Activated CD4-positive, alpha-beta T cell treated with anti-CD3 and anti-CD28 coated beads, Interleukin-2, amount 50 U/mL, for 48 hours (primary cell): ENCODE data around the gene HPRT1.

Source experiments
- DNase-seq, 2 experiments: peaks; one replicate each; pipeline ENCODE4 v3.0.0-alpha.2; 2020

The HPRT1 gene

GRCh38 chrX:134478374-134478773 lies 18.4 kb downstream of the HPRT1 start:
- no peak for DNase-seq

- DNase-seq, result no peak
These were observed 20.1 kb downstream of the HPRT1 start for GRCh38 chrX:134480061-134480460.

DNA sequence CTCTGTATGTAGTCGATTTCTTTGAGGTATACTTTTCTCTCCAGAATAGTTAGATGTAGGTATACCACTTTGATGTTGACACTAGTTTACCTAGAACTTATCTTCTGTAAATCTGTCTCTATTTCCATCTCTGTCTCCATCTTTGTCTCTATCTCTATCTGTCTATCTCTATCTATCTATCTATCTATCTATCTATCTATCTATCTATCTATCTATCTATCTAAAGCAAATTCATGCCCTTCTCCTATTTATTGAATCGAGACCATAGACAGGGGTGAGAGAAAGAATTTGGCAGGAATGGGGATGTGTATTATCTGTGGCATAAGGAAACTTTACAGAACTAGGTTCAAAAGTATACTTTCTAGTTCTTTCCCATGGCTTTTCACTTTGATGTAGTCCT lies 21.4 kb downstream of the HPRT1 start:
- no peak for DNase-seq

- DNase-seq, result no peak
These were observed 22.4 kb downstream of the HPRT1 start for GRCh38 chrX:134482371-134482770.

DNA sequence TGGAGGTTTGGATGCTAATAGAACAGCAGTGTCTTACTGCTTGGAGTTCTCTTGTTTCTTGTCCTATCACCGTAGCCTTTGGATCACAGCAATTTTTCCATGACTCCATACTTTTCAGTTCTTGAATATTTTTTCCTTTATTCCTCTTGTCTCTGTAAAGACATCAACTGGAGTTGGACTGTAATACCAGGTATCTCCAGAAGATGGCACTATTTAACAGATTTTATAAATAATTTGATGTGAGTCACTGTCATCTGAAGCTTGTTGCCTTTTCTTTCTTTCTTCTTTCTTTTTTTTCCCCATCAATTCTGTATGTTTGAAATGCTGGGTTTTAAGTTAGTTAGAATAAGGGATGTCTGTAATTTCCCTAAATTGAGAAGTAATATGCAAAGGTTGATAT lies 24.1 kb downstream of the HPRT1 start:
- DNase-seq, result no peak

DNA sequence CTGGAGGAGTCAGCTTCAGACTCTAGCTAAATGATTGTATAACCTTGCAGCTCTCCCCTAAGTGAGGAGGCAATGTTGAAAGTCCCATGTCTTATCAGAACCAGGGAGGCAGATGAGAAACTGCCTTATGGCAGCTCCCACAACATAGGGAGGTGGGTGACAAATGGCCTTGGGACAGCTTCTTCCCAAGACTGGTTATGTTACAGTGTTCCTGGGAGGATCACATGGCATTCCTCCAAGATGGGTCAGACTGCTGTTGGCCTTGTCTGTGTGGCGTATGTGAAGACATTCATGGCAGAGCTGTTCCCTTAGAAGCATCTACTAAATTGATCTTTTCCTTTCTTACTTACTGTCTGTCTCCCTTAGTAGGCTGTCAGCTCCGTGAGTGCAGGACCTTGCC lies 42.0 kb downstream of the HPRT1 start:
- no peak for DNase-seq

GRCh38 chrX:134502686-134503085 lies 42.7 kb downstream of the HPRT1 start:
- no peak for DNase-seq

DNA sequence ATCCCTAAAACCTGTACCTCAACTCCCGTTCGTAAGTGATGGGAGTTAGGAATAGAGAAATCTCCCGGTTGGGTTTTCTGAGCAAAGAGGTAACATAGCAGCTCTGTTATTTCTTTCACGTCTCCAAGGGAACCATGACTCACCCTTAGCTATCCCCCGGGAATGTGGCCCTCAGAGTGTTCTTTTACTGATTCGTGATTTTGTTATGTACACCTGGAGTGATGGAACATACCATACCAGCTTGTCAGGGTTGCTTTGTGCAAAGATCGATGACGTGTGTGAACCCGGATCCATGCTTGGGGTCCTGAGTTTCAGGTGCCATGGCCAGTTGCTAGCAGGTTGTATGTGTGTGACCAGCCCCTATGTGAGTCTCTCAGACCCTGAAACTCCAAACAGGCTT lies 52.6 kb downstream of the HPRT1 start:
- DNase-seq, result no peak

DNA sequence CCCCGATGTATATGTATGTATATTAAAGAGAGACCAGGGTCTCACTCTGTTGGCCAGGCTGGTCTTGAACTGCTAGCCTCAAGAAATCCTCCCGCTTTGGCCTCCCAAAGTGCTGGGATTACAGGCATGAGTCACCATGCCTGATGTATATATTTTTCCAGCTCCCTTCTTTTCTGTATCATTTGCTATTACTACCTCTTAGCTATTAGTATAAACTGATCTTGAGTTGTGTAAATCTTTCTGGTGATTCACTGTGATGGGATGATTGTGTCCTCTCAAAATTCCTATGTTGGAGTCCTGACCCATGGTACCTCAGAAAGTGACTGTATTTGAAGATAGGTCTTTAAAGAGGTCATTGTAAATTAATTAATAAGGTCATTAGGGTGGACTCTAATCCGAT lies 53.1 kb downstream of the HPRT1 start:
- no peak for DNase-seq

DNA sequence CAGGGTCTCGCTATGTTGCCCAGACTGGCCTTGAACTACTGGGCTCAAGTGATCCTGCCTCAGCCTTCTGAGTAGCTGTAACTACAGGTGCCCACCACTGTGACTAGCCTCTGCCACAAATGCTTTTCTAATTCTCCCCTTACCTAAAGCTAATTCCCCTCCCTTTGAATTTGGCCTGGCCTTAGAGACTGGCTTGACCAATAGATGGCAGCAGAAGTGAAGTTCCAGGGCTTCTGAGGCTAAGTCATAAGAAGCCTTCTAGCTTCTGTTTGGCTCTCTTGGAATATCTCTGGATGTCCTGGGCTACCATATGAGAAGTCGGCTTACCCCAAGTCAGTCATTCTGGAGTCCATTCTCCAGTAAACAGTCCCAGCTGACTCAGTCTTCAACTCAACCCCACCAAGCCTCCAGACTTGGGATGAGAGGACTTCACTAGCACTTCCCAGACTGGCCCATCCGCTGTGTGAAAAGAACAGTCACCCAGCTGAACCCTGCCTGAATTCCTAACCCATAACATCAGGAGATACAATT lies 61.0 kb downstream of the HPRT1 start:
- DNase-seq, result peak in 1 of 2 experiments; percentile 4

DNA sequence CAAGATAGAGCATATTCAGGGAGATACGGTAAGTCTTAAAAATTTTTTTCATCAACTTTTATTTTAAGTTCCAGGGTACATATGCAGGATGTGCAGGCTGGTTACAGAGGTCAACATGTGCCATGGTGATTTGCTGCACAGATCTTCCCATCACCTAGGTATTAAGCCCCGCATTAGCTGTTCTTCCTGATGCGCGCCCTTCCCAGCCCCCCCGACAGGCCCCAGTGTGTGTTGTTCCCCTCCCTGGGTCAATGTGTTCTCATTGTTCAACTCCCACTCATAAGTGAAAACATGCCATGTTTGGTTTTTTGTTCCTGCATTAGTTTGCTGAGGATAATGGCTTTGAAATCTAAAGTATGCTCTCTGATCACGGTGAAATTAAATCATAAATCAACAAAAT lies 64.2 kb downstream of the HPRT1 start:
- no peak for DNase-seq

DNA sequence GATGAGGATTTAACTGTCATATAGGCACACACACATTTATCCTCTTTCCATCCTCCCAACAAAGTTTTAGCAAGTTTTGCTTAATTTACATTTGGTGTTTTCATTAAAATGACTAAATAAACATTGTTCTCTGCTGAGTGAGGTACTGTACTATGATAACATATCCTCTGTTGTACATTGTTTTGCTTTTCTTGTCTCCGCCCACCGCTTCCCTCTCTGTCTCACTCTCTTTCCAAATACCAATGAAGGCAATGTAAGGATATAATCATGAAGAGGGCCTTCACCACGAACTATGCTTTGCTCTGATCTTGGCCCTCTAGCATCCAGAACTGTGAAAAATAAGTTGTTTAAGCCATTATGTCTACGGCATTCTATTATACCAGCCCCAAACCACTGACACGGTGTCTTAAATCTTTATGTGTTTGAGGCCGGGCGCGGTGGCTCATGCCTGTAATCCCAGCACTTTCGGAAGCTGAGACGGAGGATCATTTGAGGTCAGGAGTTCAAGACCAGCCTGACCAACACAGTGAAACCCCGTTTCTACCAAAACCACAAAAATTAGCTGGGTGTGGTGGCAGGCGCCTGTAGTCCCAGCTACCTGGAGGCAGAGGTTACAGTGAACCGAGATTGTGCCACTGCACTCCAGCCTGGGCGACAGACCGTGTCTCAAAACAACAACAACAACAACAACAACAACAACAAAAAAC lies 65.3 kb downstream of the HPRT1 start:
- no peak for DNase-seq

GRCh38 chrX:134526399-134526798 lies 66.4 kb downstream of the HPRT1 start:
- no peak for DNase-seq

- DNase-seq, result no peak
These were observed 69.0 kb downstream of the HPRT1 start for GRCh38 chrX:134528960-134529359.

DNA sequence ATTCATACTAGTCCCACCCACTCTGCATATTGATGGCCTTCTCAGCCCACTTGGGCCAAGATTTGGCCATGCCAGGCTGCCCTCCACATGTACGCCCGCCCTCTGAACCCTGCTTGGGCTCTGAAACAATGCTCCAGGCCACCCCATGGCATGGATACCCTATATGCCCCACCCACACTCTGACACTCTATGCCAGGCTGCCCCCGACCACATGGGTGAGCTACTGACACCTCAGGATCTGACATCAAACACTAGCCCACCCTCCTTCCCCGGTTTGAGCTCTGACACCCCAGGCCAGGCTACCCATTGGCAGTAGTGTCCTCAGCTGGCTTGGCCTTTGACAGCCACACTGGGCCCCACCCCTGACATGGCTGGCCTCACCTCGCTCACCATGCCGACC lies 69.5 kb downstream of the HPRT1 start:
- DNase-seq, result no peak

DNA sequence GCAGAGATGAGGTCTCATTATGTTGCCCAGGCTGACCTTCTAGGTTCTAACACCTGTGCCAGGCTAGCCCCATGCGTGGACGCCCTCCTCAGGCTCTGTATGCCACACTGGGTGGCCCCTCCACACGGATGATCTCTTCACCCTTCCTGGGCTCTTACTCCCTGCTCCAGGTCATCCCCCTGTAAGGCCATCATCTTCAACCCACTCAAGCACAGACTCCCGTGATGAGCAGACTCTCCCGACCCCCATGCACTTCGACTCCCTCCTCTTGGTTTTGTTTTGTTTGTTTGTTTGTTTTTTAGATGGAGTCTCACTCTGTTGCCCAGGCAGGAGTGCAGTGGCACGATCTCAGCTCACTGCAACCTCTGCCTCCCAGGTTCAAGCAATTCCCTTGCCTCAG lies 70.9 kb downstream of the HPRT1 start:
- no peak for DNase-seq

- DNase-seq, result no peak
These were observed 73.4 kb downstream of the HPRT1 start for GRCh38 chrX:134533352-134533751.

DNA sequence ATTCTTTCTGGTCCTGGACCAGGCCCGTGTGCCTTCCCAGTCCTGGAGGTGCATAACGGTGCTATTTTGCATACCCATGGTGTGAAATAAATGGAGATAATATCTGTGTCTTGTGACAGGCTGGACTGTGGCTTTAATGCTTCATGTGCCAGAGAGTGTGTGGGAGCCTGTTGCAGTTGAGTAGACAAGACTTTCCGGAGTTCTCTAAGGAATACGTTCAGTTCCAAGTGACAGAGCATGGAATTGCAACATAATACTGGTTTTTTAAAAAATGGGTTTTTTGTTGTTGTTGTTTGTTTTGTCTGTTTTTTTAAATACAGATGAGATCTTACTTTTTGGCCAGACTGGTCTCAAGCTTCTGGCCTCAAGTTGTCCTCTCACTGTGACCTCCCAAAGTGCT lies 74.0 kb downstream of the HPRT1 start:
- no peak for DNase-seq

- no peak for DNase-seq
These were observed 77.4 kb downstream of the HPRT1 start for GRCh38 chrX:134537179-134537955.

DNA sequence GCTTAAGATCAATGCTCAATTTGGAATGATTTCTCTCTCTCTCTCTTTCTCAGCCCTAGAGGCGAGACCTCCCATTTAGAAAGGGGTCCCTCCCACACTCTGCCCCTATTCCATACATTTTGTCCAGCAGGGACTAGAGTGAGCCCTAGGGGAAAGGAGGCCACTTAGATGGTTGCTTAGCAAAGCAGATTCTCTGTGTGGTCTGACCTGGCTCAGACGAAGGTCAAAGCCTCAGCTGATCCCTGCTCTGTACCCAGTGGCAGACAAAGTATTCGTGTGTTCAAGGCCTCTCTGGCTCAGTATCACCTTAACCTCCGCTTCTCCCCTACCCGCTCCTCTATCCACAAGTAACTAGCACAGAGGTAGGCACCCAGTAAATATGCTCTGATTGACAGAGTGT lies 78.4 kb downstream of the HPRT1 start:
- DNase-seq, result no peak

- no peak for DNase-seq
These were observed 81.9 kb downstream of the HPRT1 start for GRCh38 chrX:134541906-134542305.

DNA sequence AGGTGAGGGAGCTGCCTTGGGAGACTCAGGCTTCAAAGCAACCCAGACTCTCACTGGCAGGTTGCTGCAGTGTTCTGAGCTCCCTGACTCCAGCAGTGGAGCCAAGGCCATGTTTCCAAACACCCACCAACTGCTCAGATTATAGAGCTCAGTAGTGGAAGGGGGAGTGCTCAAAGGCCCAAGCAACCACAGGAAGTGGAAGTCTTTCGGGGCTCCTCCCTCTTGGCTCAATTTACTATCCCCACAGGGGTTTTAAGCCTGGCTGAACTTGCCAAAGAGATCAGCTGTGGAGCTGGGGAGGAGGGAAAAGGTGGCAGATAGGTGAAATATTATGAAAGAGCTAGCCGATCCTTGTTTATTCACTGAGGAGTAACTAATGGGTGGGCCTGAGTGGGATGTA lies 82.5 kb downstream of the HPRT1 start:
- no peak for DNase-seq

DNA sequence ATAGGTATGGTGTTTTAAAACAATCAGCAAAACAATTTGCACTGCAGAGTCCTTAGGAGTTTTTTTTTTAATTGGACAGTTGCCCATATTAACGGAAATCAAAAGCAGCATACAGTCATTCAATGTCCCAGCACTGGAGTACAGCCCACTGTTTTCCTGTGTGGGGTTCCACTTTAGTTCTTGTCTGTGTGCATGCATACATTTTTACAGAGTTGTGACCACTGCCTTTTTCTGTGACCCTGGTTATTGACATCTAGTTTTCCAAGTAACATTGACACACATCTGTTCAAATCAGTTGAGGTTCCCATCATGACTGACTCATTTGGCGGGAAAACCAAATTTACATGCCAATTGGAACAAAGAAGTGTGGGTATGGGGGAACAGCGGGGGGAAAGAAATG lies 83.3 kb downstream of the HPRT1 start:
- DNase-seq, result no peak

DNA sequence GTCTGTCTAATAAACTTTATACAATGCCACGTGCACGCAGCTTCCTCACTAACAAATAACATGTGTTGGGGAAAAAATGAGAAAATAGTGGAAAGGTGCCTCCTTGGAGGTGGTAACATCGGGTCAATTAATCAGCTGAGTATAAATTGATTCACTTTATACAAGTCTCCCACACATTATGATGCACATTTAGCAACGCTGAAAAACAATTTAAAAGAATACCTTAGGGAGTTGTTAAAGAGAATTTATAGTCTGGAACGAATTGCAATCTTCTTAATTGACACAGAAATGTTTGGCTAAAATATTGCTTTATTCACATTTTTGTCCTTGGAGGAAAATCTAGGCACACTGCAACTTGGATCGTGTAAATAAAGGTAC lies 84.2 kb downstream of the HPRT1 start:
- no peak for DNase-seq
